SH-SY5Y (cell line): ENCODE data around the gene EFHD1.

Experiments
- GATA2 ChIP-seq: IDR thresholded peaks from 2 replicates; pipeline ENCODE4 v1.6.1; 2011; ENCODE audit warnings: mild to moderate bottlenecking, low read depth, low read length
- GATA3 ChIP-seq: IDR thresholded peaks from 2 replicates; pipeline ENCODE4 v1.6.1; 2011; ENCODE audit warnings: low read depth, mild to moderate bottlenecking, low read length, moderate library complexity

Gene EFHD1

DNA sequence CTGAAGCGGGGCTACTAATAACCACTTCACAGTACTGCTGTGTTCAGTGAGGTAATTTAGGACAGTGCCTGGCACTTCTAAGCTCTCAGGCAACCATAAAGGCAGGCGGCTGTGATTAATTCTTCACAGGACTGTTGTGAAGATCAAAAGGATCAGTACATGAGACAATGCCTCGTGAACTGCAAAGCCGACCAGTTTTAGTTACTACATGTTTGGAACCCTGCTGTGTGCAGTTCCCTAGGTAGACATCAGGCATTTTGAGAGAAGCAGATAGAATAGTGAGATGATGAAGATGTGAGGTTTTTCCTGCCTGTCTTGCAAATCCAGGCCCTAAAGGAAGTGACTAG, 19.1 kb downstream of the EFHD1 start:
- TF ChIP-seq GATA3 (no peak), GATA2 (no peak)

DNA sequence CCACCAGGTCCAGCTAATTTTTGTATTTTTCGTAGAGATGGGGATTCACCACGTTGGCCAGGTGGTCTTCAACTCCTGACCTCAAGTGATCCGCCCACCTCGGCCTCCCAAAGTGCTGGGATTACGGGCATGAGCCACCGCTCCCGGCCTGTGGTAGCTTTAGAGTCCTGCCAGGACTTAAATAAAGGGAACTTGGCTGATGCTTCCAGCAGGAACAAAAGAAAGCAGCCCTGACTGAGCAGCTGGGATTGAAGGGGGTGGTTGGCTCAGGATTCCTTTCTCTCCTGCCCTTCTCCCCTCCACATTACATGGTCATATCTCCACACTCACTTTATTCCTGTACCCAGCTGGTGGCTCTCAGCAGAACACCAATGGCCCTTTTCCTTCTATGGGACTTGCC, 20.0 kb downstream of the EFHD1 start:
- TF ChIP-seq GATA2 (no peak), GATA3 (no peak)

- TF ChIP-seq GATA2 = no peak
- TF ChIP-seq GATA3 = no peak
Measured at GRCh38 chr2:232655392-232655791, 22.0 kb downstream of the EFHD1 start.

GRCh38 chr2:232658217-232658785, 24.9 kb downstream of the EFHD1 start:
- TF ChIP-seq GATA3 (no peak), GATA2 (no peak)

DNA sequence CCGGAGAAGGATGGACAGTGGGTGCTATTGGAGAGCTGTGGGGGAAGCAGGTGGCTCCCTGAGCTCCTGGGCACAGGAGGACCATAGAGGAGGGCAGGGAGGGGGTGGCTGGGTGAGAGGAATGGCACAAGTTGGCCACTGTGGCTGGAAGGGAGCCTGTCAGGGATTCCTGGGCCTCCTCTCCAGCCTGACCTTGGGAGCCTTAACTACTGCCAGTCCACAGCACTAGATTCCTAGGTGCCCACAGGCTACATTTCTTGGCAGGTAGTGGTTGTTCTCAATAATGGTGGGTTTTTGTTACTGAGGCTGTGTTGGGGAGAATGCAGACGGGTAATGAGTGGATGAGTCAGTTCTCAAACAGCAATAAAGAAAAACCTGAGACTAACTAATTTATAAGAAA, 26.0 kb downstream of the EFHD1 start:
- TF ChIP-seq GATA2 (no peak), GATA3 (no peak)

DNA sequence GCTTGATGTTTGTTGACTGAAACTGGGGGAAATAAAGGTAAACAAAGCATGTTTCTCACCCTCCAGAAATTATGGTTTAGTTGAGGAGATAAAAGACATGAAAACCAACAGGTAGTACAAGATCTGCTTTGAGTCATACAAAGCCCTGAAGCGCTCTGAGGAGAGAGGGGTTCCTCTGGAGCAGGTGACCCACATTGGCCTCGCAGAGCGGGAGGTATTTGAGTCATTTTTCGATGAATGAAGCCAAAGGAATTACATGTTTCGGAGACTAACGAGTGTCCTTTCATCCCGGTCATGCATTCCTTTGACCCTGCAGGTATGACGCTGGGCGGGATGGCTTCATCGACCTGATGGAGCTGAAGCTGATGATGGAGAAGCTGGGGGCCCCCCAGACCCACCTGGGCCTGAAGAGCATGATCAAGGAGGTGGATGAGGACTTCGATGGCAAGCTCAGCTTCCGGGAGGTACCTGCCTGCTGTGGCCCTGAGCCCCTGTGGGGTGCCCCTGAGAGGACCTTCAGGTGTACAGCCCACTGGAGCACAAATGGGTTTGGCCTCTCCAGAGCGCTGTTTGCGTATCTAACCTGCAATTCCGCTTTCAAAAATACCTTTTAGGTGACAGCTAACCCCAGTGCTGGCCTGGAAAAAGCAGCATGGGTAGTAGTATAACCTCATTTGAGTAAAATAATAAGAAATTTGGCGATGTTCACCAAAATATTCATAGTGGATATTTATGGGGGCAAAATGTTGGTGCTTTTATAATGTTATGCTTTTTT, 29.3 kb downstream of the EFHD1 start:
- no peak for TF ChIP-seq GATA2
- TF ChIP-seq GATA3 = no peak

DNA sequence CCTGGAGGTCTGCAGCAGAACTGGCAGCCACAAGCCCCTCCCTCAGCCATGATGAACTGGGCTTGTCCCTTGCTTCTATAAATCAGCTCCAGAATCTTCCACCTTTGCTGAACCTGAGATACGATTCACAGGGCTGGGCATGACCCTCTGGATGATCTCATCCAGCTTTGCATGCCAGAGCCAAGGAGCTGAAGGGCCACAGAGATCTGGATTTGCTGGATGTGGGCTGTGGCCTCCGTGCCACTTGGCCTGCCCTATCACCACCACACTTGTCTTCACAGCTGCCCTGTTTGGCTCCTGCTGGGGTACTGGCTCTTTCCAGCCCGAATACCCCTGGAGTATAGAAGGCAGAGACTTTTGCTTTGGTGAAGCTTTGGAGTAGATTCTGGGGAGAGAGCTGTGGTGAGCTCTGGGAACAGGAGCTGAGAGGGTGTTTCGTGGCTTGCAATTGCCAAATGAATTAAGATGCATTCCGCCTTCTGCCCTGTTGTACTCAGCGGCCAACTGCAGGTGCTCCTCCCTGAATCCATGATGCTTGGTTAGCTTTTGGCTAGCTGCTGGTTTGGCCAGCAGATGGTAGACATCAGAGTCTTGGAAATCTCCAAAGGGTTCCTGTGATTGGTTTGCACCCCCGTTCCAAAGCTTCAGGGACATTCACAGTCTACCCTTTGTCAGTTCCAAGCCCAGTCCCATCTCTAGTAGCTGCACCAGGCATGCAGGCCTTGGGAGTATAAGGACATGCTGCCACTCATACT, 32.8 kb downstream of the EFHD1 start:
- TF ChIP-seq GATA2 (no peak), GATA3 (no peak)

DNA sequence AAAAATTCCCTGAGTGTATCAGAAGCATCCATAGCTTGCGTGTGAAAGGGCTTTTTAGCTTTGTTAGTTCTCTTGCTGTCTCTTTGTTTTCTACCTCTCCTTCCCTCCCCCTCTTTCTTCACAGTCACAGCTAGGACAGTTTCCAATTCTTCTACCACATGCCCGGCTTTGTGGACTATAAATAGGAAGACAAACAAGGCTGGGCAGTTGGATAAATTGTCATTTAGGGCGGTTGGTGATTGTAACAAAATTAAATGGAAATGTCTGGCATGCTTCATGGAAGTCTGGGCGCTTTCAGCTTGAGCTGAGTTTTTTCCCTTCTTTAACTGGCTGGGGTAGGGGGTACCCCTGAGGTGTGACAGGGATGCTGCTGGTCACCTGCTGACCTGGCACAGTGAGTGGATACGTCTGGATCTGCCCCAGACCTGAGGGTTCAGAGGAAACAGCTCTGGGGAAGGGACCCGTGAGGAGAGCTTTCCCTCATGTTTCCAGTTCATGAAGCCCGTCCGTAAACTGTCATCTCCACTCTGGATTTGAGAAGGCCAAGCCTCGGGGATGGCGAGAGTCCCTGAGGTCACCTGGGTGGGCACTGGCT, 34.7 kb downstream of the EFHD1 start:
- TF ChIP-seq GATA2 (no peak), GATA3 (no peak)

- TF ChIP-seq GATA3 = no peak
- no peak for TF ChIP-seq GATA2
Measured at GRCh38 chr2:232668805-232669444, 35.5 kb downstream of the EFHD1 start.

DNA sequence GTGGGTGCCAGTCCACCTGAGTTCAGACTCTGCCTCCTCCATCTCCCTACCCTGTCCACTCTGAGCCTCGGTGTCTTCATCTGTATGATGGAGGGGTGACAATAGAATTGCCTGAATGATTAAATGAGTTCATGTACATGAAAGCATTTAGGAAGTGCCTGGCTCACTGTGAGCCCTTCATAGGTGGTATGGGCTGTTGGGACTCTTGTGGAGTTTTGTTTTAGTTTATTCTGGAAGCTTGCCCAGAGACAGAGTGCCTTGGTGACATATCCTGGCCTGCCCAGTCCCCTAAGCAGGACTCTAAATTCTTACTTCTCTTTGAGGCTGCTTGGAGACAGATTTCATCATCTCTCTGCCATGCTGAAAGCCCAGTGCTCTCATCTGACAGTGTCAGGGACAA, 39.2 kb downstream of the EFHD1 start:
- no peak for TF ChIP-seq GATA2
- TF ChIP-seq GATA3 = no peak

- TF ChIP-seq GATA3 (no peak), GATA2 (no peak)
Measured at GRCh38 chr2:232674491-232674890, 41.1 kb downstream of the EFHD1 start.

GRCh38 chr2:232675381-232675780, 42.0 kb downstream of the EFHD1 start:
- TF ChIP-seq GATA2 = no peak
- TF ChIP-seq GATA3 = no peak

- TF ChIP-seq GATA2 = no peak
- no peak for TF ChIP-seq GATA3
Measured at GRCh38 chr2:232680006-232680405, 46.6 kb downstream of the EFHD1 start.

DNA sequence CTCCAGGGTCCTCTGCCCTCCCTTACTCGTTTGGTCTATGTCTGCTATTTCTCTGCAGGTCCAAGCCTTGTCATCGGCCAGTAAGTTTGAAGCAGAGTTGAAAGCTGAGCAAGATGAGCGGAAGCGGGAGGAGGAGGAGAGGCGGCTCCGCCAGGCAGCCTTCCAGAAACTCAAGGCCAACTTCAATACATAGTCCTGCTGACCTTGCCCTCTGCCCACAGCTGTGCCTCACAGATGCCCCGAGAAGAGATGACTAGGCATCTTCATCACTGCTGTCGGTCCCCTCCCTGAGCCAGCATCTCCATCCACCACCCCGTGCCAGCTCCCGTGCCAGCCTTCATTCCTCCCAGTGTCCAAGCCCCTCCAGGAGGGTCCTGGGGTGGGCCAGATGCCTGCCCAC, 48.1 kb downstream of the EFHD1 start:
- TF ChIP-seq GATA3 (no peak), GATA2 (no peak)
